ENCODE results near the gene LAMB4.

- TF ChIP-seq TAF1 (IDR thresholded peaks at IDR 0.05; ENCODE audit: borderline replicate concordance, low read depth, low read length) (no peak), POLR2A (IDR thresholded peaks at IDR 0.05; ENCODE audit: low read depth, low read length) (no peak)
These were observed 46.2 kb downstream of the LAMB4 start for GRCh38 chr7:108083980-108084379.
